HepG2 (cell line): Measurements from ENCODE around the gene MAP2K1. TPM values are rescaled to one million over a fixed set of nuclear protein-coding genes. Genes with fewer than 3 reads are reported as not detected.

Experiments
- ATAC-seq: fragments of 200-7000 bp; cut with Tn5 transposase; 3 replicates; pipeline ENCODE4 v1.9.1; 2020; ENCODE audit warnings: mild to moderate bottlenecking, moderate library complexity
- BruUV-seq: library from RNA; stranded (reverse); fragments of 400-500 nt; replicated peaks from 2 replicates; lab custom pipeline; 2021; lab: Mats Ljungman, UMichigan
- CTCF ChIA-PET: fragments of 300-600 bp; formaldehyde crosslinking; extraction: SDS; loops from one replicate; lab custom pipeline; 2021; ENCODE audit warnings: low total read pairs, inconsistent platforms, low intra/inter-chr PET ratio; lab: Yijun Ruan, JAX
- POLR2A ChIA-PET: fragments of 350-600 bp; sonication (Branson Sonifier 250); formaldehyde crosslinking; loops from one replicate; lab custom pipeline; 2020; ENCODE audit warnings: antibody characterized with exemption, inconsistent platforms; lab: Yijun Ruan, JAX
- DNase-seq: peaks from one replicate; pipeline ENCODE4 v3.0.0-alpha.2; 2015; ENCODE audit warnings: low spot score
- FAIRE-seq: peaks from 3 replicates; lab custom pipeline; 2011; peaks lifted over from hg19 to GRCh38; lab: Jason Lieb, UNC
- H2AFZ ChIP-seq: one replicate; pipeline ENCODE4 v1.6.1; 2011; ENCODE audit warnings: low read length, inconsistent platforms
- H3K27ac ChIP-seq: fragments of 300-600 bp; 3 replicates; pipeline ENCODE4 v1.8.0; 2011; ENCODE audit warnings: mixed run types, mild to moderate bottlenecking, mixed read lengths, low read length, inconsistent platforms; ENCODE audit not compliant: insufficient read depth; ENCODE audit errors: extremely low read length
- H3K27me3 ChIP-seq, 2 experiments: fragments of 200-600 bp in 1 of 2; 2 replicates in 1 of 2; 3 replicates in 1 of 2; pipeline versions ENCODE4 v1.6.0 to v1.8.0; 2011; ENCODE audit warnings: low read length in 2 of 2, mild to moderate bottlenecking in 2 of 2, moderate library complexity in 2 of 2, inconsistent platforms in 1 of 2; ENCODE audit not compliant: insufficient read depth in 2 of 2, control insufficient read depth in 1 of 2
- H3K36me3 ChIP-seq, 2 experiments: fragments of 200-600 bp in 1 of 2; replicated peaks in 1 of 2; 2 replicates in 1 of 2; 3 replicates in 1 of 2; pipeline versions ENCODE4 v1.5.1 to v1.8.0; 2011; ENCODE audit warnings: low read length in 2 of 2, inconsistent platforms in 1 of 2; ENCODE audit not compliant: insufficient read depth in 2 of 2, control insufficient read depth in 1 of 2
- H3K4me1 ChIP-seq: 2 replicates; pipeline ENCODE4 v1.5.1; 2012; ENCODE audit warnings: low read length, inconsistent platforms; ENCODE audit not compliant: insufficient read depth
- H3K4me2 ChIP-seq: 2 replicates; pipeline ENCODE4 v1.6.0; 2011; ENCODE audit warnings: low read depth, low read length, inconsistent platforms
- H3K4me3 ChIP-seq, 3 experiments: fragments of 200-600 bp in 1 of 3; sonication (generic), shearing (Covaris generic) in 1 of 3; replicated peaks in 1 of 3; 2 replicates each; pipeline ENCODE4 v1.5.1; 2011 to 2016; ENCODE audit warnings: low read length in 3 of 3, inconsistent platforms in 2 of 3, low read depth in 2 of 3, mild to moderate bottlenecking in 2 of 3, control low read depth in 1 of 3, mixed read lengths in 1 of 3; ENCODE audit not compliant: insufficient read depth in 1 of 3
- H3K79me2 ChIP-seq: one replicate; pipeline ENCODE4 v1.6.1; 2011; ENCODE audit warnings: low read length, inconsistent platforms; ENCODE audit not compliant: insufficient read depth
- H3K9ac ChIP-seq: 2 replicates; pipeline ENCODE4 v1.6.0; 2011; ENCODE audit warnings: mild to moderate bottlenecking, low read depth, low read length, inconsistent platforms; ENCODE audit not compliant: insufficient read depth
- H3K9me3 ChIP-seq: 2 replicates; pipeline ENCODE4 v1.5.1; 2012; ENCODE audit warnings: mild to moderate bottlenecking, low read length
- H4K20me1 ChIP-seq: 2 replicates; pipeline ENCODE4 v1.6.0; 2011; ENCODE audit warnings: inconsistent platforms, mild to moderate bottlenecking, low read length, moderate library complexity; ENCODE audit not compliant: insufficient read depth
- CTCF ChIP-seq: sonication (generic); formaldehyde crosslinking; IDR thresholded peaks from 2 replicates; pipeline ENCODE4 v1.5.0; 2020; ENCODE audit warnings: mild to moderate bottlenecking, missing genetic modification reagents, moderate library complexity
- E2F1 ChIP-seq: sonication (generic); formaldehyde crosslinking; IDR thresholded peaks from 2 replicates; pipeline ENCODE4 v1.5.0; 2020; ENCODE audit warnings: missing genetic modification reagents
- FOXC1 ChIP-seq: sonication (generic); formaldehyde crosslinking; IDR thresholded peaks from 2 replicates; pipeline ENCODE4 v1.8.0; 2022; ENCODE audit warnings: mild to moderate bottlenecking, missing genetic modification reagents, borderline replicate concordance
- FOXK1 ChIP-seq: sonication (generic); formaldehyde crosslinking; IDR thresholded peaks from 2 replicates; pipeline ENCODE4 v1.4.0; 2020; ENCODE audit warnings: low read depth, missing genetic modification reagents, borderline replicate concordance
- JUN ChIP-seq: sonication (generic); formaldehyde crosslinking; IDR thresholded peaks from 2 replicates; pipeline ENCODE4 v1.4.0; 2020; ENCODE audit warnings: mild to moderate bottlenecking, missing genetic modification reagents
- NFATC3 ChIP-seq: sonication (generic); formaldehyde crosslinking; IDR thresholded peaks from 2 replicates; pipeline ENCODE4 v1.5.1; 2020; ENCODE audit warnings: mild to moderate bottlenecking, missing genetic modification reagents
- POGZ ChIP-seq: sonication (generic); formaldehyde crosslinking; IDR thresholded peaks from 2 replicates; pipeline ENCODE4 v1.4.0; 2020; ENCODE audit warnings: mild to moderate bottlenecking, missing genetic modification reagents
- SNAI1 ChIP-seq: sonication (generic); formaldehyde crosslinking; IDR thresholded peaks from 2 replicates; pipeline ENCODE4 v1.5.0; 2020; ENCODE audit warnings: mild to moderate bottlenecking, missing genetic modification reagents, borderline replicate concordance
- SPEN ChIP-seq: sonication (generic); formaldehyde crosslinking; IDR thresholded peaks from 2 replicates; pipeline ENCODE4 v1.5.1; 2020; ENCODE audit warnings: low read depth, mild to moderate bottlenecking, missing genetic modification reagents
- SSRP1 ChIP-seq: IDR thresholded peaks from 2 replicates; pipeline ENCODE4 v1.6.1; 2016; ENCODE audit warnings: control low read depth
- ZBTB20 ChIP-seq: sonication (generic); formaldehyde crosslinking; IDR thresholded peaks from 2 replicates; pipeline ENCODE4 v1.8.1; 2023; ENCODE audit warnings: missing genetic modification reagents, low read depth, mild to moderate bottlenecking, borderline replicate concordance
- ZNF276 ChIP-seq: sonication (generic); formaldehyde crosslinking; IDR thresholded peaks from 2 replicates; pipeline ENCODE4 v1.4.0; 2020; ENCODE audit warnings: mild to moderate bottlenecking, low read depth, missing genetic modification reagents
- ZNF549 ChIP-seq: sonication (generic); formaldehyde crosslinking; IDR thresholded peaks from 2 replicates; pipeline ENCODE4 v1.5.0; 2020; ENCODE audit warnings: missing genetic modification reagents
- ZNF589 ChIP-seq: sonication (generic); formaldehyde crosslinking; conservative IDR thresholded peaks from 2 replicates; pipeline ENCODE4 v1.8.0; 2022; ENCODE audit warnings: mild to moderate bottlenecking, moderate library complexity, missing genetic modification reagents
- ZNF607 ChIP-seq: sonication (generic); formaldehyde crosslinking; IDR thresholded peaks from 2 replicates; pipeline ENCODE4 v1.5.1; 2020; ENCODE audit warnings: missing genetic modification reagents, mild to moderate bottlenecking, borderline replicate concordance
- ZSCAN5A ChIP-seq: sonication (generic); formaldehyde crosslinking; IDR thresholded peaks from 2 replicates; pipeline ENCODE4 v1.8.0; 2022; ENCODE audit warnings: mild to moderate bottlenecking, missing genetic modification reagents, borderline replicate concordance
- WGBS: methylation state at CpG from one replicate; pipeline ENCODE4 v1.1.6; 2017; ENCODE audit warnings: low lambda C conversion rate; 5-methylcytosine and 5-hydroxymethylcytosine counted together
- in situ Hi-C: cut with HindIII; loops from 2 replicates; pipeline ENCODE4 v1.10.0; 2017; ENCODE audit warnings: low pct_unique_long_range_greater_than_20kb; ENCODE audit not compliant: extremely low pct_ligation_motif_present
- intact Hi-C: fragments of 100-400 bp; cut with micrococcal nuclease; formaldehyde crosslinking; loops from one replicate; pipeline ENCODE4 v1.10.0; 2022; ENCODE audit not compliant: unreplicated experiment
- polyA plus RNA-seq, 8 experiments: library from polyadenylated mRNA; depleted of rRNA in 3 of 8; stranded (reverse) in 7 of 8; unstranded in 1 of 8; fragments of >200 nt; fragmentation: Illumina TruSeq in 4 of 8; extraction: Trizol in 4 of 8; gene quantifications; 2 replicates each; pipeline versions ENCODE4 v1.2.1 to v1.2.3, GENCODE V29; 2011 to 2016; ENCODE audit warnings: low read depth in 4 of 8, missing spikeins in 1 of 8, mixed read lengths in 1 of 8; ENCODE audit not compliant: insufficient read depth in 1 of 8
- total RNA-seq, 5 experiments: library from RNA; depleted of rRNA; stranded (reverse); fragments of >200 nt; fragmentation: Illumina TruSeq; extraction: Trizol; gene quantifications; 2 replicates each; pipeline ENCODE4 v1.2.3, GENCODE V29; 2016; ENCODE audit warnings: low read depth in 1 of 5

MAP2K1 gene
- total and polyA plus RNA-seq, 2 of the 13 experiments (the other 11 are each of a cell fraction or from before 2014, with no cell fraction given): 24.1 to 49.2 TPM

GRCh38 chr15:66408254-66408653 lies 21.5 kb downstream of the MAP2K1 start:
- Histone ChIP-seq H3K36me3 (peaks cover 0 to 5% of the 10 kb centered on the region in 2 experiments; a peak in 1 of 5 replicates), H3K4me1 (peaks cover 64% of the 10 kb centered on the region), H3K27ac (no peak overlapping the region), H3K4me2 (no peak overlapping the region), H3K9me3 (no peaks in the 10 kb centered on the region), H3K27me3 (no peaks in the 10 kb centered on the region), H3K4me3 (no peak overlapping the region), H3K9ac (no peak overlapping the region), H4K20me1 (peaks cover 36% of the 10 kb centered on the region), H2AFZ (no peak overlapping the region), H3K79me2 (peaks cover 92% of the 10 kb centered on the region)
- BruUV-seq: no TSS peak
- ATAC-seq: no peak
- in situ Hi-C loops (no loop called here), intact Hi-C loops (no loop called here)
- TF ChIP-seq JUN (CRISPR knock-in tag) (no peak), ZBTB20 (CRISPR knock-in tag) (no peak), POGZ (no peak), E2F1 (CRISPR knock-in tag) (no peak), FOXK1 (CRISPR knock-in tag) (no peak), NFATC3 (CRISPR knock-in tag) (no peak), SNAI1 (CRISPR knock-in tag) (no peak), ZSCAN5A (CRISPR knock-in tag) (no peak), ZNF549 (no peak), ZNF607 (CRISPR knock-in tag) (no peak), SSRP1 (CRISPR knock-in tag) (no peak), ZNF276 (CRISPR knock-in tag) (no peak), FOXC1 (CRISPR knock-in tag) (no peak), CTCF (CRISPR knock-in tag) (no peak), SPEN (CRISPR knock-in tag) (no peak), ZNF589 (CRISPR knock-in tag) (no peak)
- FAIRE-seq: no peak
- ChIA-PET POLR2A (no interaction called here), CTCF (no interaction called here)
- no peak for DNase-seq
- 99% methylated on average over 4 of the region's 4 CpGs for WGBS
